HEK293 (cell line): ENCODE measurements around the gene KLHL35.

Experiments
- CTCF ChIA-PET: fragments of 350-600 bp; formaldehyde crosslinking; extraction: SDS; loops from one replicate; lab custom pipeline; 2021; ENCODE audit warnings: antibody characterized with exemption; lab: Yijun Ruan, JAX
- POLR2A ChIA-PET: fragments of 300-600 bp; formaldehyde crosslinking; extraction: SDS; loops from one replicate; lab custom pipeline; 2020; ENCODE audit warnings: antibody characterized with exemption, inconsistent platforms; lab: Yijun Ruan, JAX
- H3K27ac ChIP-seq: fragments of 200-500 bp; sonication (Bioruptor generic); 2 replicates; pipeline ENCODE4 v1.5.1; 2014; ENCODE audit warnings: low read depth, low read length, control low read depth, inconsistent platforms; ENCODE audit errors: extremely low read depth
- H3K36me3 ChIP-seq, 2 experiments: fragments of 200-500 bp in 1 of 2; sonication (Bioruptor generic) in 1 of 2; 1 replicate in 1 of 2; 2 replicates in 1 of 2; pipeline ENCODE4 v1.5.1; 2014 to 2017; ENCODE audit warnings: inconsistent platforms in 2 of 2, low read length in 2 of 2; ENCODE audit not compliant: control insufficient read depth in 2 of 2, insufficient read depth in 1 of 2
- H3K4me1 ChIP-seq: fragments of 200-500 bp; sonication (Bioruptor generic); 2 replicates; pipeline ENCODE4 v1.5.1; 2014; ENCODE audit warnings: mild to moderate bottlenecking, low read length, inconsistent platforms; ENCODE audit not compliant: control insufficient read depth, insufficient read depth
- H3K4me3 ChIP-seq: 2 replicates; pipeline ENCODE4 v1.5.1; 2011; ENCODE audit warnings: low read depth, mild to moderate bottlenecking, control low read depth, low read length, moderate library complexity
- H3K9me3 ChIP-seq: fragments of 200-500 bp; sonication (Bioruptor generic); 2 replicates; pipeline ENCODE4 v1.5.1; 2014; ENCODE audit warnings: low read depth, low read length, inconsistent platforms; ENCODE audit not compliant: control insufficient read depth, insufficient read depth
- BCL11A ChIP-seq: fragments of 450-650 bp; formaldehyde crosslinking; IDR thresholded peaks from 2 replicates; pipeline ENCODE4 v1.5.1; 2016; ENCODE audit warnings: low read depth, missing biosample characterization, missing genetic modification characterization
- INSM2 ChIP-seq: fragments of 450-650 bp; formaldehyde crosslinking; IDR thresholded peaks from 2 replicates; pipeline ENCODE4 v1.5.1; 2016; ENCODE audit warnings: missing biosample characterization, missing genetic modification characterization
- KLF16 ChIP-seq: fragments of 450-650 bp; formaldehyde crosslinking; IDR thresholded peaks from 2 replicates; pipeline ENCODE4 v1.5.1; 2017; ENCODE audit warnings: missing biosample characterization, missing genetic modification characterization
- KLF8 ChIP-seq: fragments of 450-650 bp; formaldehyde crosslinking; IDR thresholded peaks from 2 replicates; pipeline ENCODE4 v1.5.1; 2016; ENCODE audit warnings: missing biosample characterization, missing genetic modification characterization
- YY2 ChIP-seq: fragments of 450-650 bp; formaldehyde crosslinking; IDR thresholded peaks from 2 replicates; pipeline ENCODE4 v1.5.1; 2016; ENCODE audit warnings: missing biosample characterization, missing genetic modification characterization
- ZBTB20 ChIP-seq: fragments of 450-650 bp; formaldehyde crosslinking; IDR thresholded peaks from 2 replicates; pipeline ENCODE4 v1.5.1; 2016; ENCODE audit warnings: missing biosample characterization, missing genetic modification characterization
- ZBTB26 ChIP-seq: fragments of 450-650 bp; formaldehyde crosslinking; optimal IDR thresholded peaks from 2 replicates; pipeline ENCODE3; 2016; ENCODE audit warnings: missing biosample characterization, mild to moderate bottlenecking, missing genetic modification characterization
- ZNF302 ChIP-seq: fragments of 450-650 bp; formaldehyde crosslinking; IDR thresholded peaks from 2 replicates; pipeline ENCODE4 v1.5.1; 2016; ENCODE audit warnings: missing biosample characterization, missing genetic modification characterization, low read depth
- ZNF335 ChIP-seq: fragments of 450-650 bp; formaldehyde crosslinking; conservative IDR thresholded peaks from 2 replicates; pipeline ENCODE4 v1.5.1; 2016; ENCODE audit warnings: missing biosample characterization, missing genetic modification characterization
- ZNF37A ChIP-seq: fragments of 450-650 bp; IDR thresholded peaks from 2 replicates; pipeline ENCODE4 v1.5.1; 2018; ENCODE audit warnings: missing biosample characterization, missing genetic modification characterization
- ZNF423 ChIP-seq: fragments of 450-650 bp; formaldehyde crosslinking; IDR thresholded peaks from 2 replicates; pipeline ENCODE4 v1.5.1; 2016; ENCODE audit warnings: missing biosample characterization, missing genetic modification characterization
- ZNF555 ChIP-seq: fragments of 450-650 bp; formaldehyde crosslinking; conservative IDR thresholded peaks from 2 replicates; pipeline ENCODE4 v1.5.1; 2017; ENCODE audit warnings: missing biosample characterization, mild to moderate bottlenecking, missing genetic modification characterization, inconsistent platforms
- ZNF660 ChIP-seq: fragments of 450-650 bp; IDR thresholded peaks from 2 replicates; pipeline ENCODE4 v1.5.1; 2018; ENCODE audit warnings: missing biosample characterization, mild to moderate bottlenecking, missing genetic modification characterization
- ZNF776 ChIP-seq: fragments of 450-650 bp; formaldehyde crosslinking; IDR thresholded peaks from 2 replicates; pipeline ENCODE4 v1.5.0; 2017; ENCODE audit warnings: missing biosample characterization, missing genetic modification characterization, borderline replicate concordance
- ZNF843 ChIP-seq: fragments of 450-650 bp; formaldehyde crosslinking; IDR thresholded peaks from 2 replicates; pipeline ENCODE4 v1.5.1; 2016; ENCODE audit warnings: missing biosample characterization, missing genetic modification characterization
- TF ChIP-seq, protein P1 (sequence below): fragments of 450-650 bp; formaldehyde crosslinking; conservative IDR thresholded peaks from 2 replicates; pipeline ENCODE4 v1.5.1; 2016; ENCODE audit warnings: low read depth, missing biosample characterization, missing genetic modification characterization

KLHL35 gene

DNA sequence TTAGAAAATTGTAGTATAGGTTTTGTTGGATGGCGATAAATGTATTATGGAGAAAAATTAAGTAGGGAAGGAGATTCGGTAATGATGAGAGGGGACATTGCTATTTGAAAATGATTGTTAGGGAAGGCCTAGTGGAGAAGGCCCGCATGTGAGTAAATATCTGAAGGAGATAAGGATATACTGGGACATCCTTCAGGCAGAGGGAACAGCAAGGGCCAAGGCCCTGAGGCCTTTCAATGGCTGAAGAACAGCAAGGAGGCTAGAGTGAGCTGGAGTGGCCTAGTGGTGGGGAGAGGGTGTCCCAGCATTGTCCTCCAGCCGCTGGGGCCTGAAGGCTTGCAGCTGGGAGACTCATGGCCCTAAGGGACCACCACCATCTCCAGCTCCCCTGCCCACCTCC lies 58.4 kb downstream of the KLHL35 start (continued):
- TF ChIP-seq ZNF843 (tag by site-specific recombination) (no peak), ZNF37A (tag by site-specific recombination) (no peak), ZNF423 (tag by site-specific recombination) (no peak), ZBTB20 (tag by site-specific recombination) (no peak), ZNF302 (no peak), ZBTB26 (tag by site-specific recombination) (no peak), BCL11A (no peak), ZNF776 (tag by site-specific recombination) (no peak), YY2 (tag by site-specific recombination) (no peak), ZNF555 (no peak), INSM2 (tag by site-specific recombination) (no peak), KLF8 (tag by site-specific recombination) (no peak), KLF16 (tag by site-specific recombination) (no peak), ZNF335 (tag by site-specific recombination) (no peak)

DNA sequence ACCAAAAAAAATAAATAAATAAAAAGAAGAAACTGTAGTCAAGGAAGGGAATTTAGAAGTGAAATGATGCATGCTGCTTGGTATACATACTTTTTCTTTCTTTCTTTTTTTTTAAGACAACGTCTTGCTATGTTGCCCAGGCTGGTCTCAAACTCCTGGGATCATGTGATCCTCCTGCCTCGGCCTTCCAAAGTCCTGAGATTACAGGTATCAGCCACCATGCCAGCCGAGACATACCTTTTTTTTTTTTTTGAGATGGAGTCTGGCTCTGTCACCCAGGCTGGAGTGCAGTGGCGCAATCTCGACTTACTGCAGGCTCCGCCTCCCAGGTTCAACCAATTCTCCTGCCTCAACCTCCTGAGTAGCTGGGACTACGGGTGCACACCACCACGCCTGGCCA lies 59.8 kb downstream of the KLHL35 start:
- no peak overlapping the region for H3K4me3 ChIP-seq
- H3K4me1 ChIP-seq = peaks cover 7% of the 10 kb centered on the region
- no peak for TF ChIP-seq ZNF660 (tag by site-specific recombination)
- TF ChIP-seq, protein P1, sequence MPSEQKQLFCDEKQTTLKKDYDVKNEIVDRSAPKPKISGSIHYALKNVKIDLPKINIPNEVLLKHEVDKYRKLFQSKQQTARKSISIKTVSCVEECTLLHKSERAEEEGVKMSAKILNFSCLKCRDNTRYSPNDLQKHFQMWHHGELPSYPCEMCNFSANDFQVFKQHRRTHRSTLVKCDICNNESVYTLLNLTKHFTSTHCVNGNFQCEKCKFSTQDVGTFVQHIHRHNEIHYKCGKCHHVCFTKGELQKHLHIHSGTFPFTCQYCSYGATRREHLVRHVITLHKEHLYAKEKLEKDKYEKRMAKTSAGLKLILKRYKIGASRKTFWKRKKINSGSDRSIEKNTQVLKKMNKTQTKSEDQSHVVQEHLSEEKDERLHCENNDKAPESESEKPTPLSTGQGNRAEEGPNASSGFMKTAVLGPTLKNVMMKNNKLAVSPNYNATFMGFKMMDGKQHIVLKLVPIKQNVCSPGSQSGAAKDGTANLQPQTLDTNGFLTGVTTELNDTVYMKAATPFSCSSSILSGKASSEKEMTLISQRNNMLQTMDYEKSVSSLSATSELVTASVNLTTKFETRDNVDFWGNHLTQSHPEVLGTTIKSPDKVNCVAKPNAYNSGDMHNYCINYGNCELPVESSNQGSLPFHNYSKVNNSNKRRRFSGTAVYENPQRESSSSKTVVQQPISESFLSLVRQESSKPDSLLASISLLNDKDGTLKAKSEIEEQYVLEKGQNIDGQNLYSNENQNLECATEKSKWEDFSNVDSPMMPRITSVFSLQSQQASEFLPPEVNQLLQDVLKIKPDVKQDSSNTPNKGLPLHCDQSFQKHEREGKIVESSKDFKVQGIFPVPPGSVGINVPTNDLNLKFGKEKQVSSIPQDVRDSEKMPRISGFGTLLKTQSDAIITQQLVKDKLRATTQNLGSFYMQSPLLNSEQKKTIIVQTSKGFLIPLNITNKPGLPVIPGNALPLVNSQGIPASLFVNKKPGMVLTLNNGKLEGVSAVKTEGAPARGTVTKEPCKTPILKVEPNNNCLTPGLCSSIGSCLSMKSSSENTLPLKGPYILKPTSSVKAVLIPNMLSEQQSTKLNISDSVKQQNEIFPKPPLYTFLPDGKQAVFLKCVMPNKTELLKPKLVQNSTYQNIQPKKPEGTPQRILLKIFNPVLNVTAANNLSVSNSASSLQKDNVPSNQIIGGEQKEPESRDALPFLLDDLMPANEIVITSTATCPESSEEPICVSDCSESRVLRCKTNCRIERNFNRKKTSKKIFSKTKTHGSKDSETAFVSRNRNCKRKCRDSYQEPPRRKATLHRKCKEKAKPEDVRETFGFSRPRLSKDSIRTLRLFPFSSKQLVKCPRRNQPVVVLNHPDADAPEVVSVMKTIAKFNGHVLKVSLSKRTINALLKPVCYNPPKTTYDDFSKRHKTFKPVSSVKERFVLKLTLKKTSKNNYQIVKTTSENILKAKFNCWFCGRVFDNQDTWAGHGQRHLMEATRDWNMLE (tag by site-specific recombination) = no peak
- H3K36me3 ChIP-seq = no peaks in the 10 kb centered on the region
- H3K9me3 ChIP-seq = no peaks in the 10 kb centered on the region
- CTCF ChIA-PET = interaction anchor here (0.6 to 2.8 kb wide), 6 partner anchors 15 to 776 kb away, joined by 3 to 12 read pairs (median 4); no protein-coding TSS in a partner anchor
- no peak overlapping the region for H3K27ac ChIP-seq
- POLR2A ChIA-PET = no interaction called here
